Astrocyte of the cerebellum (primary cell): ENCODE results near the gene FAM120B.
A peak's percentile ranks its signal among the peaks of the same experiment; 100 is the strongest.

Source experiments
- DNase-seq: peaks from one replicate; pipeline ENCODE4 v3.0.0-alpha.2; 2011; ENCODE audit warnings: low read depth
- H3K4me3 ChIP-seq: 2 replicates; pipeline ENCODE4 v1.5.1; 2011; ENCODE audit warnings: mild to moderate bottlenecking, low read depth, low read length, moderate library complexity
- CTCF ChIP-seq: IDR thresholded peaks from 2 replicates; pipeline ENCODE4 v1.5.1; 2012; ENCODE audit warnings: low read length, low read depth, moderate library complexity, mild to moderate bottlenecking; ENCODE audit errors: missing control alignments
- in situ Hi-C: cut with HindIII; loops from 2 replicates; pipeline ENCODE4 v1.10.0; 2017; ENCODE audit warnings: low sequenced_read_pairs

The FAM120B gene

DNA sequence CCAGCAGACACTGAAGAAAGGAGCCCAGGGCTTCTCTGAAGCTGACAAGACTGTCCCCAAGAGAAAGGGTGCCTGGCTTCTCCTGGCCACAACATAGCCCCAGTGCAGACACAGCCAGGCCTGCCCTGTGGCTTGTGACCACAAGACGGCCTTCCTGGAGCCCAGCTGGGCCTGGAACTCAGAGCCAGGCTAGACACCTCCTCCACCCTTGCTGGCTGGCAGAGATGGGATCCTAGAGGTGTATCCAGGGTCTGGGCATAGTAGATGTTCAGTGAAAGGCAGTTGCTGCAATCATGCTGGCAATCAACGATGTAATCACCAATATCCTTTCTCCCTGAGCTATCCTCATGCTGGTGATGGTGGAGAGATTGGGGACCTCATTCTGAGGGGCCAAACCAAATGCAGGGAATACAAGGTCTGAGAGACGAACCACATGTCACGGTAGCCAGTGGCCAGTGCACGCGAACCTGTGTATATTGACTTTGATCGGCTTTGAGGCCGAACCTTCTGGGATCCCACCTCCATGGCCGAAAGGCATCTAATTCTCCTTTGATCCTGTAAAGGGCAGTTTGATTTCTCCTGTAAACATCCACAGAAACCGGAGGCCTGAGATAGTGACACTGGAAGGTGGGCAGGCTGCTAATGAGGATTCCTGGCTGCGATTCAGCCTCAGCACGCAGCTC is 131.3 kb downstream of the FAM120B start:
- no peak for DNase-seq
- TF ChIP-seq CTCF, result no peak
- no peak overlapping the region for H3K4me3 ChIP-seq
- in situ Hi-C loops, result no loop called here

- no peak overlapping the region for H3K4me3 ChIP-seq
- TF ChIP-seq CTCF, result no peak
- in situ Hi-C loops, result no loop called here
These were observed 131.8 kb downstream of the FAM120B start for GRCh38 chr6:170438402-170438753.

GRCh38 chr6:170438861-170439260 is 132.3 kb downstream of the FAM120B start:
- no peak for DNase-seq
- TF ChIP-seq CTCF, result no peak
- in situ Hi-C loops, result no loop called here

More at GRCh38 chr6:170438402-170438753, 131.8 kb downstream of the FAM120B start:
- peak; percentile 93 for DNase-seq

DNA sequence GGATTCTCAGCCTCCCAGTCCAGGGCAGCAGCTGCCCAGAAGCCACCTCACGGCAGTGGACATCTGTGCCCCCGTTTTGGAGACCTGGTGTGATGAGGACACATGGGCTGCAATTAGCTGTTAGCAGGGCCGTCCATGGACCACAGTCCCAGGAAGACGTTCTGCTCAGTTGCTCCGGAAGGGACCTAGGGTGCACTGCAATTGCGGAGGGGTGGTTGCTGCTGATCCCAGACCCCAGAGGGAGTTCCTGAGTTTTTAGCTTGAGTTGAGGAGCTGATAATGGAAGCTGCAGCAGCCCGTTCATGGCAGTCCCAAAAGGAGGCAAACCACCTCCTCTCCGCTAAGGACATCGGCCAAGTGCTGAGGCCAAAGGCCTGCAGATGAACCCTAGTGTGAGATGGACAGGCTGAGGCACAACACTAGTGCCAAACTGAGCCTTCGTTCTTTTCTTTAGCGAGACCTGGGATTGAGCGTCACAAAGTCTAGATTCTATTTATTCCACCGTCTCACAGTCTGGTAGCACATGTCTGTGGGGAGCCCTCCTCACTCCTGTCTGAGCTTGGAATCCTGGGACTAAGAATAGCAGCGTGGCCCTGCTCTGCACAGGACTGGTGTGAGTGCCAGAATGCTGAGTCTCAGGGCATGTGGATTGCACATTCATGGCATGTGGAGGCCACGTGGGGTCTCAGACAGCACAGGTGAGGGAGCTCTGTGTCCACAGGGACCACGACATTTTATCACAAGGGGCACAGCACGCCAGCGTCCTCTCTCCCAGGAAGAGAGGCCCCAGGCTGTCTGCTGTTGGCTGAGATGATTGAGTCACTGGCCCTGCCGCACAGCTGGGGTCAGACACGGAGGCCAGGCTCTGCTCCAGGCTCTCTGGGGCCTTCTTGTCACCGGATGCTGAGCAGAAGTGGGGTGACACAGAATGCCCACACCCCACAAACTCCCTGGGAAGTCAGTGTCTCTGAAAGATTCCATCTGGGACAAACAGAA is 133.1 kb downstream of the FAM120B start:
- in situ Hi-C loops, result no loop called here
- TF ChIP-seq CTCF, result no peak

More at GRCh38 chr6:170438861-170439260, 132.3 kb downstream of the FAM120B start:
- H3K4me3 ChIP-seq, result no peak overlapping the region

GRCh38 chr6:170440437-170440836 is 133.9 kb downstream of the FAM120B start:
- TF ChIP-seq CTCF, result no peak
- in situ Hi-C loops, result no loop called here
- DNase-seq, result no peak
- H3K4me3 ChIP-seq, result no peak overlapping the region

More for the DNA sequence above, 133.1 kb downstream of the FAM120B start:
- no peak overlapping the region for H3K4me3 ChIP-seq
- no peak for DNase-seq

- TF ChIP-seq CTCF, result no peak
- DNase-seq, result no peak
- in situ Hi-C loops, result no loop called here
- H3K4me3 ChIP-seq, result no peak overlapping the region
These were observed 134.8 kb downstream of the FAM120B start for GRCh38 chr6:170441316-170441715.
